ENCODE data around the gene LPAR1.

Gene LPAR1

GRCh38 chr9:110960288-110960687 is 78.0 kb downstream of the LPAR1 start:
- DNase-seq (ENCODE audit: low spot score) = no peak
- in situ Hi-C loops (cut with MboI; ENCODE audit: low sequenced_read_pairs, unreplicated experiment) = no loop called here
- TF ChIP-seq, protein P1, sequence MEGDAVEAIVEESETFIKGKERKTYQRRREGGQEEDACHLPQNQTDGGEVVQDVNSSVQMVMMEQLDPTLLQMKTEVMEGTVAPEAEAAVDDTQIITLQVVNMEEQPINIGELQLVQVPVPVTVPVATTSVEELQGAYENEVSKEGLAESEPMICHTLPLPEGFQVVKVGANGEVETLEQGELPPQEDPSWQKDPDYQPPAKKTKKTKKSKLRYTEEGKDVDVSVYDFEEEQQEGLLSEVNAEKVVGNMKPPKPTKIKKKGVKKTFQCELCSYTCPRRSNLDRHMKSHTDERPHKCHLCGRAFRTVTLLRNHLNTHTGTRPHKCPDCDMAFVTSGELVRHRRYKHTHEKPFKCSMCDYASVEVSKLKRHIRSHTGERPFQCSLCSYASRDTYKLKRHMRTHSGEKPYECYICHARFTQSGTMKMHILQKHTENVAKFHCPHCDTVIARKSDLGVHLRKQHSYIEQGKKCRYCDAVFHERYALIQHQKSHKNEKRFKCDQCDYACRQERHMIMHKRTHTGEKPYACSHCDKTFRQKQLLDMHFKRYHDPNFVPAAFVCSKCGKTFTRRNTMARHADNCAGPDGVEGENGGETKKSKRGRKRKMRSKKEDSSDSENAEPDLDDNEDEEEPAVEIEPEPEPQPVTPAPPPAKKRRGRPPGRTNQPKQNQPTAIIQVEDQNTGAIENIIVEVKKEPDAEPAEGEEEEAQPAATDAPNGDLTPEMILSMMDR (IDR thresholded peaks at IDR 0.05; ENCODE audit: borderline replicate concordance, control extremely low read depth, extremely low read depth, insufficient read depth, missing control alignments) = no peak

DNA sequence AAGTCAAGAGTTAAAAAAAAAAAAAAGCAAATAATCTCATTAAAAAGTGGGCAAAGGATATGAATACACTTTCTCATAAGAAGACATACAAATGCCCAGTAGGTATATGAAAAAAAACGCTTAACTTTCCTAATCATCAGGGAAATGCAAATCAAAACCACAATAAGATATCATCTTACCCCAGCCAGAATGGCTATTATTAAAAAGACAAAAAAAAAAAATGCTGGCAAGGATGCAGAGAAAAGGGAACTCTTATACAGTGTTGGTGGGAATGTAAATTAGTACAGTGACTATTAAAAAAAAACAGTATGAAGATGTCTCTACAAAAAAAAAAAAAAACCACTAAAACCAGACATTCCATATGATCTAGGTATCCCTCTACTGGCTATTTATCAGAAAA is 79.4 kb downstream of the LPAR1 start:
- TF ChIP-seq, protein P1 (IDR thresholded peaks at IDR 0.05; ENCODE audit: borderline replicate concordance, control extremely low read depth, extremely low read depth, insufficient read depth, missing control alignments) = no peak
- no peak for DNase-seq (ENCODE audit: low spot score)
- in situ Hi-C loops (cut with MboI; ENCODE audit: low sequenced_read_pairs, unreplicated experiment) = no loop called here

GRCh38 chr9:110954822-110955291 is 83.4 kb downstream of the LPAR1 start:
- in situ Hi-C loops (cut with MboI; ENCODE audit: low sequenced_read_pairs, unreplicated experiment) = no loop called here
- TF ChIP-seq, protein P1 (IDR thresholded peaks at IDR 0.05; ENCODE audit: borderline replicate concordance, control extremely low read depth, extremely low read depth, insufficient read depth, missing control alignments) = no peak
- DNase-seq (ENCODE audit: low spot score) = no peak

DNA sequence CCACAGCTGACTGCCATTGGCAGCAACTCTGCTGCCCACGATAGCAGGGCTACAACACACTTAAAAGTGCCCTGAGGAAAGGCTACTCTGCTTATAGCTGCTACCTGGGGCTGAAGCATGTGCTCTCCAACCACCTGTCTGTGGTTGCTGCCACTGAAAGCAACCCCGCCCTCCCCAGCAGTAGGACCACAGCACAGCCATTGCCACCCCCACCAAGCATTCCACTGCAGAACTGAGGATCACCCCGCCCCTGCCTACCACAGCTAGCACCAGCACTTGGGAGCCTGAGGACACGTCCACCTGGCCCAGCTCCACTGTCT is 85.8 kb downstream of the LPAR1 start:
- in situ Hi-C loops (cut with MboI; ENCODE audit: low sequenced_read_pairs, unreplicated experiment) = no loop called here

GRCh38 chr9:110951805-110952539 is 86.3 kb downstream of the LPAR1 start:
- no peak for DNase-seq (ENCODE audit: low spot score)
- in situ Hi-C loops (cut with MboI; ENCODE audit: low sequenced_read_pairs, unreplicated experiment) = no loop called here
- TF ChIP-seq, protein P1 (IDR thresholded peaks at IDR 0.05; ENCODE audit: borderline replicate concordance, control extremely low read depth, extremely low read depth, insufficient read depth, missing control alignments) = no peak

More for the DNA sequence above, 85.8 kb downstream of the LPAR1 start:
- DNase-seq (ENCODE audit: low spot score) = no peak
- TF ChIP-seq, protein P1 (IDR thresholded peaks at IDR 0.05; ENCODE audit: borderline replicate concordance, control extremely low read depth, extremely low read depth, insufficient read depth, missing control alignments) = no peak

GRCh38 chr9:110950041-110950645 is 88.1 kb downstream of the LPAR1 start:
- no peak for DNase-seq (ENCODE audit: low spot score)
- in situ Hi-C loops (cut with MboI; ENCODE audit: low sequenced_read_pairs, unreplicated experiment) = no loop called here
- TF ChIP-seq, protein P1 (IDR thresholded peaks at IDR 0.05; ENCODE audit: borderline replicate concordance, control extremely low read depth, extremely low read depth, insufficient read depth, missing control alignments) = no peak
